Activated naive CD8-positive, alpha-beta T cell treated with anti-CD3 and anti-CD28 coated beads, Interleukin-2, amount 10 ng/mL, durations not matched to agents 7 days and 5 days (primary cell): ENCODE results near the gene NPAS1. TPM values are rescaled to one million over a fixed set of nuclear protein-coding genes. Genes with fewer than 3 reads are reported as not detected.

ENCODE experiments used
- ATAC-seq: fragments of 150-1000 bp; cut with Tn5 transposase; one replicate; pipeline ENCODE4 v1.10.0; 2021; ENCODE audit warnings: low read depth, moderate library complexity
- POLR2A ChIA-PET: fragments of 350-600 bp; sonication (Branson Sonifier 250); formaldehyde crosslinking; loops from one replicate; lab custom pipeline; 2021; ENCODE audit warnings: antibody characterized with exemption; lab: Charles Lee
- DNase-seq: peaks from one replicate; pipeline ENCODE4 v3.0.0; 2021
- H3K27ac Mint-ChIP-seq: one replicate; pipeline ENCODE4 v1.8.0; 2022; ENCODE audit warnings: mild to moderate bottlenecking, mixed read lengths
- H3K27me3 Mint-ChIP-seq: one replicate; pipeline ENCODE4 v1.8.0; 2022; ENCODE audit warnings: mild to moderate bottlenecking, moderate library complexity, mixed read lengths
- H3K36me3 Mint-ChIP-seq: one replicate; pipeline ENCODE4 v1.8.0; 2021; ENCODE audit warnings: mild to moderate bottlenecking, mixed read lengths
- H3K4me1 Mint-ChIP-seq: one replicate; pipeline ENCODE4 v1.8.0; 2021; ENCODE audit warnings: mixed read lengths
- H3K4me3 Mint-ChIP-seq: one replicate; pipeline ENCODE4 v1.8.0; 2022; ENCODE audit warnings: mild to moderate bottlenecking, moderate library complexity, mixed read lengths
- H3K9me3 Mint-ChIP-seq: one replicate; pipeline ENCODE4 v1.8.0; 2021; ENCODE audit warnings: mixed read lengths
- total RNA-seq, 2 experiments: library from RNA; stranded (reverse); gene quantifications; one replicate each; pipeline ENCODE4 v1.2.3, GENCODE V29; 2021

NPAS1 gene
- total RNA-seq, 2 experiments from 2014 or later, result 0.43 to 0.61 TPM

DNA sequence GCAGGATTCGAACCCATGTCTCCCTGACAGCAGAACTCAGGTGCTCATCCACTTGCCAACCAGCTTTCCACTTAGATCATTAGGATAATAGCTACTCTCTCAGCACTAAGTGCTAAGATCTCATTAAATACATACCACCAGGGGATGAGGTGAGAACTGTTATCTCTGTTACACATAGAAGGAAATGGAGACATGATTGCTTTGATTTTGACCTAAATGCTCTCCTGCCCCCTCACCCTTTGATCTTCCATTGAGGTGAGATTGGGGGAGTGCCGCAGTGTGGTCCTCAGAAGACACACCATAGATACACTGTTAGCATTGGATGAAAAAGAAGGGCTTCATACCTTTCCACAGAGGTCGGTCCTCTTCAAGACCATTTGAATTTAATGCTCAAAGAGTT, 38.9 kb upstream of the NPAS1 start:
- no peak for ATAC-seq
- H3K9me3 Mint-ChIP-seq, result no peaks in the 10 kb centered on the region
- H3K4me1 Mint-ChIP-seq, result peaks cover 25% of the 10 kb centered on the region
- H3K27me3 Mint-ChIP-seq, result no peaks in the 10 kb centered on the region
- no peak overlapping the region for H3K4me3 Mint-ChIP-seq
- no peak overlapping the region for H3K27ac Mint-ChIP-seq
- peaks cover 4% of the 10 kb centered on the region for H3K36me3 Mint-ChIP-seq
- DNase-seq, result no peak
- POLR2A ChIA-PET, result interaction anchor here (1.0 kb wide), 1 partner anchor 35 kb away, joined by 3 read pairs; no protein-coding TSS in a partner anchor

DNA sequence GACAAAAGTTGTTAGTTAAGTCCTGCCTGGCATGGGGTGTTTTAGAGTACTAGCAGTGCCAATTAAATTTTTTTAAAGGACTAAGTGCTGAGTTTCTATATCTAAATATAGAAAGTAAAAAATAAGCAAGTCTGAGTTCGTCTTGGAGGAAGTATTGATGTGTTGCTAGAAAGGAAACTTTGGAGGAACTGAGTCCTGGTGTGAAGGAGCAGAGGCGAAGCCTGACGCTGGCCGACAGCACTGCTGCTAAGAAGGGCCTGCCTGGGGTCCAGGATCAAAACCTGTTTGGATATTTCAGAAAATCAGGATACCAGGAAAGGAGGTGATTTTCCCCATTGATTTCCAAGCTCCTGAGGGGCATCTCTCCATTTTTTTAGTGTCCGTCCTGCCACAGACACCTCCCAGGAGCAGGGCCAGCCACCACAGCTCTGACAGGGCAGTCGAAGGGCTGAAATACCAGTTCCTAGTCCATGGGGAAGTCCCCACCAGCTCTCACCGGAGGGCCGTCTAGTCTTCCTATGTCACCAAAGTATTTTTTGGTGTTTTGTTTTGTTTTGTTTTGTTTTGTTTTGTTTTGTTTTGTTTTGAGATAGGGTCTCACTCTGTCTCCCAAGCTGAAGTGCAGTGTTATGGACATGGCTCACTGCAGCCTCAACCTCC, 38.2 kb upstream of the NPAS1 start:
- Mint-ChIP-seq H3K4me3 (no peak overlapping the region), H3K27ac (no peak overlapping the region), H3K9me3 (no peaks in the 10 kb centered on the region), H3K27me3 (no peaks in the 10 kb centered on the region), H3K4me1 (peaks cover 25% of the 10 kb centered on the region), H3K36me3 (peaks cover 4% of the 10 kb centered on the region)
- ATAC-seq (no peak), DNase-seq (no peak)
- POLR2A ChIA-PET, result no interaction called here

DNA sequence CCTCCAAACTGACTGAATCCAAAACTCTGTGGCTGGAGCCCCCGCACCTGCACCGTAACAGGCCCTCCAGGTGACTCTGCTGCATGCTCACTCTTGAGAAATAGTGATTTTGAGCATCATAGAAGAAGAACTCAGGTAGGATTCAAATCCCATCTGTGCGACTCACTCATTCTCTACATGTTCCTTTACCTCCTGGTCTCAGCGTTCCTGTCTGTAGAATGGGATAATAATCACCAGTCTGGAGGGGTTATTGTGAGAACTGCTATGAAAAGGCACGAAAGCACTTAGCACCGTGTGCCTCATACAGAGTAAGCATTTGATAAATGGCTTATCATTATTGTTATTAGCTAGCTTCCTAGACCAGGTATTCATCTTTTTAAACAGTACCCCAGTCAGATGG, 36.5 kb upstream of the NPAS1 start:
- H3K27me3 Mint-ChIP-seq, result no peaks in the 10 kb centered on the region
- H3K4me1 Mint-ChIP-seq, result peaks cover 17% of the 10 kb centered on the region
- peaks cover 4% of the 10 kb centered on the region for H3K36me3 Mint-ChIP-seq
- no peak for ATAC-seq
- no peak overlapping the region for H3K27ac Mint-ChIP-seq
- no peak overlapping the region for H3K4me3 Mint-ChIP-seq
- no peaks in the 10 kb centered on the region for H3K9me3 Mint-ChIP-seq
- DNase-seq, result no peak
- POLR2A ChIA-PET, result interaction anchor here (1.5 kb wide), 1 partner anchor 28 kb away, joined by 3 read pairs; no protein-coding TSS in a partner anchor

DNA sequence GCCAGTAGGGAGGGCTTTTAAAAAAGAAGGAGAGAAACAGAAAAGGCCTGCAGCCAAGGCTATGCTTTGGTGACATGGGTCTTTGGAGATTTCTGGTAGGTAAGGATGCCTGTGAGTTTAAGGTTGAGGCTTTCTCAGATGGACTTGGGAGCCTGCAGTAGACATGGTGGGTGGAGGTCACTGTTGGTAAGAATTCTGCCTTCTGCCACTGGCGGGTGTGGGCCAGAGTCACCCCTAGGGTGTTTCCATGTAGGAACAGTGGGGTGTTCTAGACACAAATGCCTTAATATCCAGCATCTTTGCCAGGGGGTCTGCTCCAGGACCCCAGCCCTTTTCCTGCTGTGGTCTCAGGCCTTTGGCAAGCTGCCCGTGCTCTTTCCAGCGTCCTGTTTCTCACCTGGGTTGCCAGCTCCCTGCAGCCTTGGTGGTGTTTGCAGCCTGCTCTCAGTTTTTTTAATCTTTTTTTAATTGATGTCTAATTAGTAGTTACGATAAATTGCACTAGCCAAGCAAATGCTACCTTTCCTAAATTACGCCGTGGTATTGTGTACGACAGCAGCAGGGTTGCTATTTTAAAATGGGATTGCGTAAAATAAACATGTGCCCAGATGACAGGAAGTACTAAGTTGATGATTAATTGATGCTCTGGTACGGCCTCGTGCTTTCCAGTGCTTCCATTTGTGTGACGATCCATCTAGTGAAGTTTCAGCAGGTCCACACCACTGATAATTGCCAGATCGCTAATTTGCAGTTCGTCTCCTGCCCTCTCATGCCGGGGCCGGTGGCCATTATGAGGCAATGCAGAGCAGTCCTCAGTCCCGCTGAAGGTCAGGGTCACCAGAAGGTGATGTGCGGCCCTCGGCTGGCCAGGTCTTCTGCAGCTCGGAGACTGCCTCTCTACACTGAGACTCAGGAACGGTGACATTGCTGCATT, 35.3 kb upstream of the NPAS1 start:
- Mint-ChIP-seq H3K4me1 (peaks cover 13% of the 10 kb centered on the region), H3K36me3 (peaks cover 4% of the 10 kb centered on the region), H3K4me3 (no peak overlapping the region), H3K9me3 (no peaks in the 10 kb centered on the region), H3K27ac (no peak overlapping the region), H3K27me3 (no peaks in the 10 kb centered on the region)
- POLR2A ChIA-PET, result interaction anchor here (0.6 kb wide), 1 partner anchor 41 kb away, joined by 5 read pairs; no protein-coding TSS in a partner anchor
- DNase-seq (no peak), ATAC-seq (no peak)

DNA sequence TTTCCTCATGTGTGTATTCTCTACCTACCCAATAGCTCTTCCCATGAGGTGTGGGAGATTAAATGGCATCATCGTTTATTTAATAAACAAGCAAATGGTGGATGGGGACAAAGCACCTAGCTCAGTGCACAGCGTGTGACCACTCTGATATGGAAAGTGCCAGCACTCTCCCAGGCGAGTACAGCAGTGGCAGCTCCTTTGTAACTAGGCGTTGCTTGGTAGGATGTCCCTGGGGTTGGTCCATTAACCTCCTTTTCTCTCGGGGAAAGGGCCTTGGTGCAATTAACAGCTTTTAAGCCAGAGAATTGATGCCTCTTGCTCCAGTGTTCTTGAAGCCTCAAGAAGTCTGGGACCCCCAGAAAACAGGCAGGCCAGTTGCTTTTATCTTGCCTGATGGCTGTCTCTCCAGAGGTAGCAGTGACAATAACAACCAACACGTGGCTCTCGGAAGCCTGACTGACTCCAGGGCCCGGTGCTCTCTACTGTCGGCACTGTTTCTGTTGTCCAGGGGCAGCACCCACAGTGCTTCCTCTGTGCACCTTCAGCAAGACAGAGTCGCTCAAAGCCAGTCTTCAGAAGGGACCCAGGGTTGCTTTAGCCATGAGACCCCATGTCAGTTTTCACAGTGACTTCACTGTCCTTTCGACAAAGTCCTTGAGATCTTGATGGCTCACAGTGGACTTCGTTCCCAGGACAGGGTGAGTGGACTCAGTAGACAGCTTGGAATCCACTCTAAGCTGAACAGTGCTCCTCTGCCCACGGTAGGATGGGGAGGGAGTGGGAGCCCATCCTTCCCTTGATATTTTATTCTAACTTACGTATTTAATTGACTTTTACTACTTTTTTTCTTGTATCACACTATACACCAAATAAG, 33.9 kb upstream of the NPAS1 start:
- Mint-ChIP-seq H3K9me3 (no peaks in the 10 kb centered on the region), H3K36me3 (peaks cover 7% of the 10 kb centered on the region), H3K27ac (no peak overlapping the region), H3K4me1 (peaks cover 11% of the 10 kb centered on the region), H3K4me3 (no peak overlapping the region), H3K27me3 (no peaks in the 10 kb centered on the region)
- ATAC-seq, result no peak
- DNase-seq, result no peak
- POLR2A ChIA-PET, result interaction anchor here (0.6 kb wide), 2 partner anchors 43 to 63 kb away, joined by 5 to 6 read pairs; no protein-coding TSS in a partner anchor

DNA sequence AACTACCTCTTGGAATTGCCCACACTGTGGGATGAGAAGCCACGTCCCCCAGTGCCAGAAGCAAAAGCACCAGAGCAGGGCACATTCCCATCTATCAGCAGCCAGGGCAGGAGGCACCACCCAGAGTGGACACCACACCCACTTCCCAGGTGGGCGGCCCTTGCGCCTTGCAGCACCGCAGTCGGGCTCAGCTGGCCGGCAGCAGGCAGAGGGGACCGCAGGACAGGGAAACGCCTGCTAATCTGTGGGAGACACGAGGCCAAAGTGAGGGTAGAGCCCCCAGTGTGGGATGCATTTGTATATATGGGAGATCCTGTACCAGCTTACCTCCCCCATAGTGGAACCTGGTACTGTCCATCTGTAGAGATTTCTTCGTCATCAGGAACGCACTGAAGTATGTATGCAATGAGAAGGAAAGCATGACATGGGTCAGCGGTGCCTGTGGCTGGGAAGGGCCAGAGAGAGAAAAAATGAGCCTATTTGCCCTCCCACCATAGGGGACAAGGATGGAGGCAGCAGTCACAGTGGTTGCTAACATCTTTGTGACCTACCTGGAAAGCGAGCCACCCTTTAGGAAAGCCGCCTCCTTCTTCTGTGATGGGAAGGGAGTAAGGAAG, 30.9 kb upstream of the NPAS1 start:
- Mint-ChIP-seq H3K9me3 (no peaks in the 10 kb centered on the region), H3K4me3 (no peak overlapping the region), H3K27me3 (no peaks in the 10 kb centered on the region), H3K36me3 (peaks cover 7% of the 10 kb centered on the region), H3K27ac (no peak overlapping the region), H3K4me1 (peaks cover 13% of the 10 kb centered on the region)
- ATAC-seq (no peak), DNase-seq (no peak)
- POLR2A ChIA-PET, result no interaction called here

DNA sequence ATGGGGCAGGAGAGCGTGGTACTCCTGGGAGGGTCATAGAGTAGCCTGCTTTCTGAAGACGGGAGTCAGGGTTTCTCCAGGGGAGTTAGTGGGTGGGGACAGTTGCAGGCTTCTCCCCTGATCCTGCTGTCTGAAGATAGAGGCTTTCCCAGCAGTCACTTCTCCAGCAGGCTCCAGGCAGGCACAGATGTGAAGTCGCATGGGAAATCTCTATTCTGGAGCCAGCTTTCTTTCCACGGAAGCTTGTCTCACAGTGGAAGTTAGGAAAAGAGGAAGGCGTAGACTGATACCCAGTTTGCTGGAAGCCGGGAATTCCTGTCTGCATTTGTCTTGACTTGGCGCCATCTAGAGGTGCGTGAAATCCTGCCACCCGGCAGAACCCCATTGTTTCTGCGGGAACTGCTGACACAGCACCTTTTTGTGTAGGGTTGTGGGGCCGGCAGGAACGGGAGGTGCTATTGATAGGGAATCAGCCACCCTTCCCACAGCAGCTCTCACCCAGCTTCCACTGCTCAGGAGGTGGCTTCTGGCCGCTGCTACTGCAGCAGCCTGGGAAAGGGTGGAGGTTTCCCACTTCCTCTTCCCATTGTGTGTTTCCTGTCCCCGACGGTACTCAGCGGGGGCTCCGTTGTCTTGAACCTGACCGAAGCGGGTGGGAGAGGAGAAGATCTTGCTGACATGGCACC, 28.5 kb upstream of the NPAS1 start:
- Mint-ChIP-seq H3K9me3 (no peaks in the 10 kb centered on the region), H3K27me3 (no peaks in the 10 kb centered on the region), H3K4me1 (peaks cover 13% of the 10 kb centered on the region), H3K36me3 (peaks cover 7% of the 10 kb centered on the region), H3K27ac (no peak overlapping the region), H3K4me3 (no peak overlapping the region)
- no peak for ATAC-seq
- POLR2A ChIA-PET, result interaction anchor here (0.9 to 1.3 kb wide), 2 partner anchors 35 to 130 kb away, joined by 3 read pairs; no protein-coding TSS in a partner anchor
- peak; percentile 57 for DNase-seq

DNA sequence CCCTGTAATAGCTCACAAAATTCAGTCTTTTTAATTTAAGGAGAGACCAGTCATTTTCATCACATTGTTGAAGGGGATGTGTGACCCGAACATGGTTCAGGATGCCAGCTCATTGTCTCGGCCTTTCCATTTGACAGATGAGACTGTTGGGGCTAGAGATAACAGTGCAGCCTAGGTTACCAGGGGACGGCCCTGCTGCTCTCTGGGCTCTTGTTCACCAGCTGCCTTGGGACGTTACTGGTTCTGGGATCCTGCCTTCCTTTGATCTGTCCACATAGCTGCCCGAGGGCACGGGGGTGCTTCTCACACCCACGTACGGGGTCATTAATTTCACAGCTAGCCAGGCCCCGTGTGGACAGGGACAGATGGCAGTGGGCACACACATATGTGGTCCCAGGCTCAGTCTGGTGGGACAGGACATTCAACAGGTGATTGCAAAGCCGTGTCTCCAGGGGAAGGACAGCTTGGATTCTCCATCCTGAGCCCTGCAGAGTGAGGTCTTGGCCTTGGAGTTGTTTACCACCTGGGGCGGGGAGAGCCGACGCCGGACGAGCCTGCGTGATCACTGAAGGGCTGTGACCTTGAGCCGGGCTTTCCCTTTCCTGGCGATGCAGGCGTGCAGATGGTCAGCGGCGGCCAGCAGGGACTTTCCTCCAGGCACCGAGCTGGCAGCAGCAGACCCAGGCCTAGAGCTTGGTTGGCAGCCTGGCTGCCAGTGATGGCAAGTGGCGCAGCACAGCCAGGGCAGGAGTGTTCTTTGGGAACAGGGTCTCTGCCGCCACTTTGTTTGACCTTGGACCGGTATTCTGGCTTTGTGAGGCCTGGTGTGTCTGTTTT, 26.7 kb upstream of the NPAS1 start:
- H3K4me1 Mint-ChIP-seq, result peaks cover 13% of the 10 kb centered on the region
- peaks cover 7% of the 10 kb centered on the region for H3K36me3 Mint-ChIP-seq
- no peak for ATAC-seq
- H3K4me3 Mint-ChIP-seq, result no peak overlapping the region
- no peak for DNase-seq
- H3K27me3 Mint-ChIP-seq, result no peaks in the 10 kb centered on the region
- POLR2A ChIA-PET, result interaction anchor here (0.5 to 1.6 kb wide), 2 partner anchors 11 to 134 kb away, joined by 3 read pairs; no protein-coding TSS in a partner anchor
- H3K27ac Mint-ChIP-seq, result no peak overlapping the region
- H3K9me3 Mint-ChIP-seq, result no peaks in the 10 kb centered on the region

DNA sequence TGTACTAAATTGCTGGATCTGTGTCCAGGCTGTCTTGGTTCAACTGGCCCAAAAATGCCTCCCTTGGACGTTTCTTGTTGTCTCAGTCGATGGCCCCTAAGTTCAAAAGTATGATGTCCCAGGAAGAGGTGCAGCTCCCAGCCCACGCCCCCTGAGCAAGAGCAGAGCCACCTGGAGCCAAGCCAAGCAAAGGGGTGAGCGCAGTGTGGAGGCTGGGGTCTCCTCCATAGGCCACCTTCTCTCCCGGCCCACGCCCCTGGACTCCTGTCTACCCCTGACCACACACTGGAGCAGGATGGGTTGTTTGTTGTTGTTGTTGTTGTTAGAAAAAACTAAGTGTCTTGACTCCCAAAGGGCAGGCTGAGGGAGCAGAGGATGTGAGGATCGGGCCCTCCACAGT, 26.0 kb upstream of the NPAS1 start:
- POLR2A ChIA-PET, result interaction anchor here (1.6 kb wide), 1 partner anchor 135 kb away, joined by 3 read pairs; no protein-coding TSS in a partner anchor
- DNase-seq (no peak), ATAC-seq (no peak)
- Mint-ChIP-seq H3K9me3 (no peaks in the 10 kb centered on the region), H3K27ac (no peak overlapping the region), H3K27me3 (no peaks in the 10 kb centered on the region), H3K4me3 (no peak overlapping the region), H3K36me3 (peaks cover 7% of the 10 kb centered on the region), H3K4me1 (peaks cover 13% of the 10 kb centered on the region)

DNA sequence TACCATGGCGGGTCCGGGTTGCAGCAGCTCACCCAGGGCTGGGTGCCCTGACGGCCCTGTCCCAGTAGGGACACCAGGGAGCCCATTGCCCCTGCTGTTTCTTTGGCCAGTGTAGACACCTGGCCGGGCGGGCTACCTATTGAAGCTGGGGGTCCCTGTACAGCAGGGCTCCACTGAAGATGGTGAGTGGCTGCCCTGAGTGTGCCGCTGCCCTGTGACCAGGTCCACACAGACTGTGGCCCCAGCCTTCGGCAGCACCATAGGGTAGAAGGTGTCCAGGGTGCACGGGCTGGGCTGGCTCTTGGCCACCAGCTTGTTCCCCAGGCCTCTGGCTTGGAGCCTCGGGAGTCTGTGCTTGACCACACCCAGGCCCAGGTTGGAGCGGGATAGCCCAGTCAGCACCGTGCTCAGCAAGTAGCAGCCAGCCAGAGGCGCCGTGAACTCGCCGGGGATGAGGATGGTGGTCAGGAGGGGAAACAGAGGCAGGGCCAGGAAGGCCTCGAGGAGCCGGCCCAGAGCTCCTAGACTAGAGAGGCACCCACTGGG, 25.4 kb upstream of the NPAS1 start:
- H3K27ac Mint-ChIP-seq, result no peak overlapping the region
- H3K36me3 Mint-ChIP-seq, result peaks cover 4% of the 10 kb centered on the region
- POLR2A ChIA-PET, result no interaction called here
- H3K27me3 Mint-ChIP-seq, result no peaks in the 10 kb centered on the region
- DNase-seq (no peak), ATAC-seq (no peak)
- H3K4me3 Mint-ChIP-seq, result no peak overlapping the region
- peaks cover 11% of the 10 kb centered on the region for H3K4me1 Mint-ChIP-seq
- H3K9me3 Mint-ChIP-seq, result no peaks in the 10 kb centered on the region

DNA sequence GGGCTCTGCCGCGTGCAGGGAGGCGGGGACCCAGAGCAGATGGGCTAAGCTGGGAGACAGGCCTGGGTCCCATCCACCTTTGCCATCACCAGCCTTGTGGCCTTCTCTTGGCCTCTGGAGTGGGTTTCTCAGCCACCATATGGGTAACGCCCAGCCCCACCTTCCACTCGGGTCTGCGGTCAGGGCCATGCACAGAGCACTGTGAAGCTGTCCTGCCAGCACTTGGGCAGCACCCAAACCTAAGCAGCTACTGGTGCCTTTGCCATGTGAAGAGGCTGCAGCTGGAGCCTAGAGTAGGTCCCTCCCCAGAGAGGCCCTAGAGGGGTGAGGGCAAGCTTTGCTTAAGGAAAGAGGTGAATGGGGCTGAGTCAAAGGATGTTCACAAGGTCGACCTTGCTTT, 24.1 kb upstream of the NPAS1 start:
- DNase-seq, result no peak
- no peaks in the 10 kb centered on the region for H3K27me3 Mint-ChIP-seq
- no peaks in the 10 kb centered on the region for H3K36me3 Mint-ChIP-seq
- no peaks in the 10 kb centered on the region for H3K9me3 Mint-ChIP-seq
- POLR2A ChIA-PET, result no interaction called here
- no peak overlapping the region for H3K27ac Mint-ChIP-seq
- ATAC-seq, result no peak
- no peak overlapping the region for H3K4me3 Mint-ChIP-seq
- peaks cover 9% of the 10 kb centered on the region for H3K4me1 Mint-ChIP-seq
